ENCODE results near the gene MAML2. TPM values are rescaled to one million over a fixed set of nuclear protein-coding genes. Genes with fewer than 3 reads are reported as not detected.

The MAML2 gene
- total and polyA plus RNA-seq, 2 of the 13 experiments (the other 11 are each of a cell fraction or from before 2014, with no cell fraction given): 2.3 to 25.9 TPM

DNA sequence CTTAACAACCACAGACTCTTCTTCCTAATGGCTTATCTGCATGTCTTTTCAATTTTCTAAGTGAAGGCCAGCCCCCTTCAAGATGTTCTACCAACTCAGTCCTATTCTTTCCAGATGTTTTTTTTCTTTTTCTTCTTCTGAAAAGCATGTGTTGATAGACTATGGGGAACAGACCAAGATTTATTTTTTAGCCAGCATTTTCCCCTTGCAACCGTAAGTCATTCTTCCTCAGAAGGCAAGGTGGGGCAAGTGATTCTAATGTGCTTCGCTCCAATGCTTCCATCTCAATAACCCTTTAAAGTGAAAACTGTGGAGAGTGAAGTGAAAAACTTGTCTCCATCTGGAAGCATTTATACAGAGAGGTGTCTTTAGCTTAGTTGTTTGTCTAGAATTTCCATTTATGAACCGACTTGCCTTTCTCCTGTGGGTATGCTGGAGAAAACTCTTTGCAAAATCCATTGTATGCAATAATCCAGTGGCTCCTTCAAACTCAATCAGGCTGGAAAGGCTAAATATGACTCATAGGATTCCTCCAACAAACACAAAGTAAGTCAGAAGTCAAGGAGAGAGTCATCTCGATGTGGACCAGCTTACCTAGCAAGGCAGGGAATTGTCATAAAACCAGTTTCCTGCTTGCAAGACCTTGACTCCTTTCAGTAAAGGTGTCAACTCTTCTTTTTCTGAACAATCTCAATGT is 83.7 kb downstream of the MAML2 start (continued):
- TF ChIP-seq, protein P1, sequence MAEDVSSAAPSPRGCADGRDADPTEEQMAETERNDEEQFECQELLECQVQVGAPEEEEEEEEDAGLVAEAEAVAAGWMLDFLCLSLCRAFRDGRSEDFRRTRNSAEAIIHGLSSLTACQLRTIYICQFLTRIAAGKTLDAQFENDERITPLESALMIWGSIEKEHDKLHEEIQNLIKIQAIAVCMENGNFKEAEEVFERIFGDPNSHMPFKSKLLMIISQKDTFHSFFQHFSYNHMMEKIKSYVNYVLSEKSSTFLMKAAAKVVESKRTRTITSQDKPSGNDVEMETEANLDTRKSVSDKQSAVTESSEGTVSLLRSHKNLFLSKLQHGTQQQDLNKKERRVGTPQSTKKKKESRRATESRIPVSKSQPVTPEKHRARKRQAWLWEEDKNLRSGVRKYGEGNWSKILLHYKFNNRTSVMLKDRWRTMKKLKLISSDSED (CRISPR knock-in tag; IDR thresholded peaks at IDR 0.05): no peak
- TF ChIP-seq, protein P2, sequence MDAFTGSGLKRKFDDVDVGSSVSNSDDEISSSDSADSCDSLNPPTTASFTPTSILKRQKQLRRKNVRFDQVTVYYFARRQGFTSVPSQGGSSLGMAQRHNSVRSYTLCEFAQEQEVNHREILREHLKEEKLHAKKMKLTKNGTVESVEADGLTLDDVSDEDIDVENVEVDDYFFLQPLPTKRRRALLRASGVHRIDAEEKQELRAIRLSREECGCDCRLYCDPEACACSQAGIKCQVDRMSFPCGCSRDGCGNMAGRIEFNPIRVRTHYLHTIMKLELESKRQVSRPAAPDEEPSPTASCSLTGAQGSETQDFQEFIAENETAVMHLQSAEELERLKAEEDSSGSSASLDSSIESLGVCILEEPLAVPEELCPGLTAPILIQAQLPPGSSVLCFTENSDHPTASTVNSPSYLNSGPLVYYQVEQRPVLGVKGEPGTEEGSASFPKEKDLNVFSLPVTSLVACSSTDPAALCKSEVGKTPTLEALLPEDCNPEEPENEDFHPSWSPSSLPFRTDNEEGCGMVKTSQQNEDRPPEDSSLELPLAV (CRISPR knock-in tag; conservative IDR thresholded peaks at IDR 0.05; ENCODE audit: low read depth): no peak
- TF ChIP-seq MBNL3 (CRISPR knock-in tag; conservative IDR thresholded peaks at IDR 0.05): no peak
- no peak for TF ChIP-seq KMT2A (CRISPR knock-in tag; IDR thresholded peaks at IDR 0.05)
- TF ChIP-seq RFX1 (IDR thresholded peaks at IDR 0.05): no peak

DNA sequence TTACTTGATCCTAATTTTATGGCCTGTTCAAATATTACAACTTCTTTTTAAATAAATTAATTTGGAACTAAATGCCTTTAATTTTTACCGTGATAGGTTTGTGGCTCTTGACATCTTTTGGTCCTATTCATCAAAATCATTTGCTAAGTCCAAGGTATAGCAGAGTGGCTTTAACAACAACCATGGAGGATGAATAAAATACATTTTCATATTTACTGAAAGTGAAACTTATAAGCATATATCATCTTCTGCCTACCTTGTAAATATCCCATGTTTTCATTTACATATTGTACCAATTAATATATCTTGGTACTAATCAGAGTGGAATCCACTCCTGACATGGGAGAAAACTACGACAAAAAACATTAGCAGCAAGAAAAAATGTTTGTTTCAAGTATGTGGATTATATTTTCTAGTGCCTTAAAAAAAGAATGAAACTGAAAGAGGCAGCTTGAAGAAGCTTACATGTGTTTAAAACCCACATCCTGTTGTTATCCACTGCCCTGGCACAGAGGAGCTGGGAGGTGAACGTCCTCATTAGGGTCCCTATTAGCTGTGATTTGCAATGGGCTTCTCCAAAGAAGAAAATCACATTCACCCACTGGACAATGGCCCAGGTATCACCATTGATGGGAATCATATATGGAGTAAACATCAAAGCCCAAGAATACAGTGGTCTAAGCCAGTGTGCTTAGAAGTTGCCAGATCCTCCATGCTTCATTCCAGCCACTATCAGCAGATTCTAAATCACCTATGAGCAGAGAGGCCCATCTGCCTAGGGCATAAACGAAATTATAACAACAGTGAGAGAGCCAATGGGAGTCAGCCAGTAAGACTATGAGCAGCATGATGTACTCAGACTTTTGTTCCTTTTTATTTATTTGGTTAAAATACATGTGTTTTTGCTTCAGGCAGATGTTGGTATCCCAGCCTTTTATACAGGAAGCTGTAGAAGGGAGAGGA is 84.7 kb downstream of the MAML2 start:
- ChIA-PET POLR2A (no interaction called here), CTCF (ENCODE audit: low intra/inter-chr PET ratio, low total read pairs) (no interaction called here)
- Histone ChIP-seq H3K4me3 (replicated peaks in 1 of 3; ENCODE audit: insufficient read depth in 1 of 3, low read depth in 2 of 3, low read length in 3 of 3) (no peak overlapping the region), H3K9ac (ENCODE audit: insufficient read depth, low read depth, low read length) (no peak overlapping the region), H3K36me3 (replicated peaks in 1 of 2; ENCODE audit: control insufficient read depth in 1 of 2, insufficient read depth in 2 of 2, low read length in 2 of 2) (peaks cover 0 to 3% of the 10 kb centered on the region in 2 experiments; a peak in 2 of 5 replicates), H3K79me2 (ENCODE audit: insufficient read depth, low read length) (peaks cover 9% of the 10 kb centered on the region), H3K27ac (ENCODE audit: extremely low read length, insufficient read depth, low read length) (no peak overlapping the region), H3K4me2 (ENCODE audit: low read depth, low read length) (no peak overlapping the region), H2AFZ (ENCODE audit: low read length) (no peak overlapping the region), H4K20me1 (ENCODE audit: insufficient read depth, low read length) (no peaks in the 10 kb centered on the region; the same call in 1 of the 2 replicates), H3K4me1 (ENCODE audit: insufficient read depth, low read length) (peaks cover 39% of the 10 kb centered on the region), H3K27me3 (ENCODE audit: control insufficient read depth in 1 of 2, insufficient read depth in 2 of 2, low read length in 2 of 2) (no peaks in the 10 kb centered on the region), H3K9me3 (ENCODE audit: low read length) (no peaks in the 10 kb centered on the region)
- no TSS peak for BruUV-seq (replicated peaks)
- intact Hi-C loops (cut with micrococcal nuclease; ENCODE audit: unreplicated experiment): no loop called here
- DNase-seq (ENCODE audit: low spot score) (no peak), ATAC-seq (no peak), FAIRE-seq (no peak)
- 83% methylated on average over 4 of the region's 4 CpGs for WGBS (ENCODE audit: low lambda C conversion rate)
- in situ Hi-C loops (cut with HindIII; ENCODE audit: extremely low pct_ligation_motif_present, low pct_unique_long_range_greater_than_20kb): no loop called here
- TF ChIP-seq, protein P3, sequence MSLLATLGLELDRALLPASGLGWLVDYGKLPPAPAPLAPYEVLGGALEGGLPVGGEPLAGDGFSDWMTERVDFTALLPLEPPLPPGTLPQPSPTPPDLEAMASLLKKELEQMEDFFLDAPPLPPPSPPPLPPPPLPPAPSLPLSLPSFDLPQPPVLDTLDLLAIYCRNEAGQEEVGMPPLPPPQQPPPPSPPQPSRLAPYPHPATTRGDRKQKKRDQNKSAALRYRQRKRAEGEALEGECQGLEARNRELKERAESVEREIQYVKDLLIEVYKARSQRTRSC (CRISPR knock-in tag; IDR thresholded peaks at IDR 0.05; ENCODE audit: low read depth): no peak
- TF ChIP-seq SMARCE1 (IDR thresholded peaks at IDR 0.05; ENCODE audit: borderline replicate concordance) (no peak), ZSCAN21 (CRISPR knock-in tag; IDR thresholded peaks at IDR 0.05; ENCODE audit: borderline replicate concordance) (no peak), ZNF878 (CRISPR knock-in tag; IDR thresholded peaks at IDR 0.05) (no peak)
- TF ChIP-seq, protein P4, sequence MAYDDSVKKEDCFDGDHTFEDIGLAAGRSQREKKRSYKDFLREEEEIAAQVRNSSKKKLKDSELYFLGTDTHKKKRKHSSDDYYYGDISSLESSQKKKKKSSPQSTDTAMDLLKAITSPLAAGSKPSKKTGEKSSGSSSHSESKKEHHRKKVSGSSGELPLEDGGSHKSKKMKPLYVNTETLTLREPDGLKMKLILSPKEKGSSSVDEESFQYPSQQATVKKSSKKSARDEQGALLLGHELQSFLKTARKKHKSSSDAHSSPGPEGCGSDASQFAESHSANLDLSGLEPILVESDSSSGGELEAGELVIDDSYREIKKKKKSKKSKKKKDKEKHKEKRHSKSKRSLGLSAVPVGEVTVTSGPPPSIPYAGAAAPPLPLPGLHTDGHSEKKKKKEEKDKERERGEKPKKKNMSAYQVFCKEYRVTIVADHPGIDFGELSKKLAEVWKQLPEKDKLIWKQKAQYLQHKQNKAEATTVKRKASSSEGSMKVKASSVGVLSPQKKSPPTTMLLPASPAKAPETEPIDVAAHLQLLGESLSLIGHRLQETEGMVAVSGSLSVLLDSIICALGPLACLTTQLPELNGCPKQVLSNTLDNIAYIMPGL (CRISPR knock-in tag; IDR thresholded peaks at IDR 0.05; ENCODE audit: borderline replicate concordance in 1 of 2, low read depth in 1 of 2): no peak
- TF ChIP-seq, protein P5, sequence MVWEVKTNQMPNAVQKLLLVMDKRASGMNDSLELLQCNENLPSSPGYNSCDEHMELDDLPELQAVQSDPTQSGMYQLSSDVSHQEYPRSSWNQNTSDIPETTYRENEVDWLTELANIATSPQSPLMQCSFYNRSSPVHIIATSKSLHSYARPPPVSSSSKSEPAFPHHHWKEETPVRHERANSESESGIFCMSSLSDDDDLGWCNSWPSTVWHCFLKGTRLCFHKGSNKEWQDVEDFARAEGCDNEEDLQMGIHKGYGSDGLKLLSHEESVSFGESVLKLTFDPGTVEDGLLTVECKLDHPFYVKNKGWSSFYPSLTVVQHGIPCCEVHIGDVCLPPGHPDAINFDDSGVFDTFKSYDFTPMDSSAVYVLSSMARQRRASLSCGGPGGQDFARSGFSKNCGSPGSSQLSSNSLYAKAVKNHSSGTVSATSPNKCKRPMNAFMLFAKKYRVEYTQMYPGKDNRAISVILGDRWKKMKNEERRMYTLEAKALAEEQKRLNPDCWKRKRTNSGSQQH (CRISPR knock-in tag; IDR thresholded peaks at IDR 0.05; ENCODE audit: low read depth): no peak
